ENCODE data around the gene ATP11A. TPM values are rescaled to one million over a fixed set of nuclear protein-coding genes. Genes with fewer than 3 reads are reported as not detected.
A peak's percentile ranks its signal among the peaks of the same experiment; 100 is the strongest.

The ATP11A gene
- total RNA-seq, 4 donors from 2014 or later, result 23.3 to 35.5 (median 31.1) TPM

GRCh38 chr13:112813552-112813951, 123.7 kb downstream of the ATP11A start:
- TF ChIP-seq, protein P1, sequence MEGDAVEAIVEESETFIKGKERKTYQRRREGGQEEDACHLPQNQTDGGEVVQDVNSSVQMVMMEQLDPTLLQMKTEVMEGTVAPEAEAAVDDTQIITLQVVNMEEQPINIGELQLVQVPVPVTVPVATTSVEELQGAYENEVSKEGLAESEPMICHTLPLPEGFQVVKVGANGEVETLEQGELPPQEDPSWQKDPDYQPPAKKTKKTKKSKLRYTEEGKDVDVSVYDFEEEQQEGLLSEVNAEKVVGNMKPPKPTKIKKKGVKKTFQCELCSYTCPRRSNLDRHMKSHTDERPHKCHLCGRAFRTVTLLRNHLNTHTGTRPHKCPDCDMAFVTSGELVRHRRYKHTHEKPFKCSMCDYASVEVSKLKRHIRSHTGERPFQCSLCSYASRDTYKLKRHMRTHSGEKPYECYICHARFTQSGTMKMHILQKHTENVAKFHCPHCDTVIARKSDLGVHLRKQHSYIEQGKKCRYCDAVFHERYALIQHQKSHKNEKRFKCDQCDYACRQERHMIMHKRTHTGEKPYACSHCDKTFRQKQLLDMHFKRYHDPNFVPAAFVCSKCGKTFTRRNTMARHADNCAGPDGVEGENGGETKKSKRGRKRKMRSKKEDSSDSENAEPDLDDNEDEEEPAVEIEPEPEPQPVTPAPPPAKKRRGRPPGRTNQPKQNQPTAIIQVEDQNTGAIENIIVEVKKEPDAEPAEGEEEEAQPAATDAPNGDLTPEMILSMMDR (IDR thresholded peaks at IDR 0.05), result no peak
- TF ChIP-seq POLR2A (IDR thresholded peaks at IDR 0.05), result no peak
- no peak overlapping the region for H3K4me3 ChIP-seq (ENCODE audit: low read depth, poor library complexity, severe bottlenecking)
- intact Hi-C loops (cut with DNase I; ENCODE audit: low total_unique reads), result no loop called here
- WGBS, 2 donors, result 96% methylated on average over 8 of the region's 8 CpGs
- peak in 1 of 2 donors; percentile 10 for DNase-seq (ENCODE audit: low spot score in 2 of 2)

- intact Hi-C loops (cut with DNase I; ENCODE audit: low total_unique reads), result no loop called here
- H3K4me3 ChIP-seq (ENCODE audit: low read depth, poor library complexity, severe bottlenecking), result no peak overlapping the region
- DNase-seq (ENCODE audit: low spot score in 2 of 2), result peak in 1 of 2 donors; percentile 71
- 75 to 88% methylated on average over 10 of the region's 10 CpGs for WGBS, 2 donors
- TF ChIP-seq POLR2A (IDR thresholded peaks at IDR 0.05), result no peak
- TF ChIP-seq, protein P1 (IDR thresholded peaks at IDR 0.05), result no peak
Observed at GRCh38 chr13:112814905-112815585, 125.2 kb downstream of the ATP11A start.

- DNase-seq (ENCODE audit: low spot score in 2 of 2), result peak in 1 of 2 donors; percentile 45
- TF ChIP-seq POLR2A (IDR thresholded peaks at IDR 0.05), result no peak
- TF ChIP-seq, protein P1 (IDR thresholded peaks at IDR 0.05), result no peak
- no peak overlapping the region for H3K4me3 ChIP-seq (ENCODE audit: low read depth, poor library complexity, severe bottlenecking)
- intact Hi-C loops (cut with DNase I; ENCODE audit: low total_unique reads), result no loop called here
- 96% methylated on average over 13 of the region's 13 CpGs for WGBS, 2 donors
Observed at GRCh38 chr13:112815871-112816270, 126.0 kb downstream of the ATP11A start.

DNA sequence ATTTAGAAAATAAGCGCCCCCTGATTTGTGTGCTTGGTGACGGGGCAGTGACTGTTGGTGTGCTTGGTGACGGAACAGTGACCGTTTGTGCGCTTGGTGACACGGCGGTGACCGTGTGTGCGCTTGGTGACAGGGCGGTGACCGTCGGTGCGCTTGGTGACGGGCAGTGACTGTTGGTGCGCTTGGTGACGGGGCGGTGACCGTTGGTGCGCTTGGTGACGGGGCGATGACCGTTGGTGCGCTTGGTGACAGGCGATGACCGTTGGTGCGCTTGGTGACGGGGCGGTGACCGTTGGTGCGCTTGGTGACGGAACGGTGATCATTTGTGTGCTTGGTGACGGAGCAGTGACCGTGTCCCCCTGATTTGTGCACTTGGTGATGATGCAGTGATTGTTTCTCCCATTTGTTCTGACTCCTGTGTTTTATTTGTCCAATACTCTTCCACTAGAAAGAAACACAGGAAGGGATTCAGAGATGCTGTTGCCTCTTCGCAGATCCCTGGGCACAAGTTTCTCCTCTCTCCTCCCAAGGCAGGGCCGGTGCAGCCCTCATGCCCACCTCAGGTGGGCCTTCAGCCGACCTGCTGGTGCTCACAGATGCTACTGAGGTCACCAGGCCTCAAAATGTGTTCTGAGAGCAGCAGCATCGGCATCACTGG, 128.3 kb downstream of the ATP11A start:
- H3K4me3 ChIP-seq (ENCODE audit: low read depth, poor library complexity, severe bottlenecking), result no peak overlapping the region
- intact Hi-C loops (cut with DNase I; ENCODE audit: low total_unique reads), result no loop called here
- WGBS, 2 donors, result 95 to 96% methylated on average over 38 of the region's 38 CpGs
- TF ChIP-seq, protein P1 (IDR thresholded peaks at IDR 0.05), result no peak
- TF ChIP-seq POLR2A (IDR thresholded peaks at IDR 0.05), result no peak
- peak in 1 of 2 donors; percentile 42 for DNase-seq (ENCODE audit: low spot score in 2 of 2)

- H3K4me3 ChIP-seq (ENCODE audit: low read depth, poor library complexity, severe bottlenecking), result no peak overlapping the region
- WGBS, 2 donors, result 77 to 96% methylated on average over 7 of the region's 7 CpGs
- TF ChIP-seq POLR2A (IDR thresholded peaks at IDR 0.05), result no peak
- TF ChIP-seq, protein P1 (IDR thresholded peaks at IDR 0.05), result no peak
- intact Hi-C loops (cut with DNase I; ENCODE audit: low total_unique reads), result no loop called here
- DNase-seq (ENCODE audit: low spot score in 2 of 2), result peak in 1 of 2 donors; percentile 42
Observed at GRCh38 chr13:112818698-112819045, 128.8 kb downstream of the ATP11A start.
